ENCODE data around the gene PHACTR1.

- TF ChIP-seq CTCF (IDR thresholded peaks at IDR 0.05), result no peak
- no peak for TF ChIP-seq POLR2A (IDR thresholded peaks at IDR 0.05)
These were observed 115.7 kb downstream of the PHACTR1 start for GRCh38 chr6:12832226-12832735.

All from testis (tissue), 2 donors.